ENCODE measurements around the gene VANGL1. TPM values are rescaled to one million over a fixed set of nuclear protein-coding genes. Genes with fewer than 3 reads are reported as not detected.

VANGL1 gene
- total RNA-seq, 4 donors from 2014 or later, result 17.7 to 33.6 (median 26.2) TPM

GRCh38 chr1:115669002-115669673 lies 27.4 kb downstream of the VANGL1 start:
- no peak overlapping the region for H3K4me3 ChIP-seq
- 91% methylated on average over 5 of the region's 5 CpGs for WGBS
- TF ChIP-seq POLR2AphosphoS5 (IDR thresholded peaks at IDR 0.05), result no peak
- no peak for TF ChIP-seq POLR2A (IDR thresholded peaks at IDR 0.05)
- TF ChIP-seq CTCF (IDR thresholded peaks at IDR 0.05), result no peak
- no peak for TF ChIP-seq EP300 (IDR thresholded peaks at IDR 0.05)
- DNase-seq (ENCODE audit: low spot score in 2 of 2), result no peak
- H3K27ac ChIP-seq, result no peak overlapping the region
- peaks cover 32% of the 10 kb centered on the region for H3K4me1 ChIP-seq
- H3K36me3 ChIP-seq, result peaks cover 33% of the 10 kb centered on the region
- no peaks in the 10 kb centered on the region for H3K9me3 ChIP-seq
- H3K27me3 ChIP-seq, result no peaks in the 10 kb centered on the region

GRCh38 chr1:115669886-115670285 lies 28.1 kb downstream of the VANGL1 start:
- TF ChIP-seq CTCF (IDR thresholded peaks at IDR 0.05), result no peak
- no peak for TF ChIP-seq POLR2AphosphoS5 (IDR thresholded peaks at IDR 0.05)
- TF ChIP-seq POLR2A (IDR thresholded peaks at IDR 0.05), result no peak
- TF ChIP-seq EP300 (IDR thresholded peaks at IDR 0.05), result no peak
- Histone ChIP-seq H3K36me3 (peaks cover 30% of the 10 kb centered on the region), H3K27ac (no peak overlapping the region), H3K9me3 (no peaks in the 10 kb centered on the region), H3K4me1 (peaks cover 27% of the 10 kb centered on the region), H3K27me3 (no peaks in the 10 kb centered on the region), H3K4me3 (no peak overlapping the region)
- WGBS, result 83% methylated on average over 1 of the region's 1 CpG
- DNase-seq (ENCODE audit: low spot score in 2 of 2), result no peak

DNA sequence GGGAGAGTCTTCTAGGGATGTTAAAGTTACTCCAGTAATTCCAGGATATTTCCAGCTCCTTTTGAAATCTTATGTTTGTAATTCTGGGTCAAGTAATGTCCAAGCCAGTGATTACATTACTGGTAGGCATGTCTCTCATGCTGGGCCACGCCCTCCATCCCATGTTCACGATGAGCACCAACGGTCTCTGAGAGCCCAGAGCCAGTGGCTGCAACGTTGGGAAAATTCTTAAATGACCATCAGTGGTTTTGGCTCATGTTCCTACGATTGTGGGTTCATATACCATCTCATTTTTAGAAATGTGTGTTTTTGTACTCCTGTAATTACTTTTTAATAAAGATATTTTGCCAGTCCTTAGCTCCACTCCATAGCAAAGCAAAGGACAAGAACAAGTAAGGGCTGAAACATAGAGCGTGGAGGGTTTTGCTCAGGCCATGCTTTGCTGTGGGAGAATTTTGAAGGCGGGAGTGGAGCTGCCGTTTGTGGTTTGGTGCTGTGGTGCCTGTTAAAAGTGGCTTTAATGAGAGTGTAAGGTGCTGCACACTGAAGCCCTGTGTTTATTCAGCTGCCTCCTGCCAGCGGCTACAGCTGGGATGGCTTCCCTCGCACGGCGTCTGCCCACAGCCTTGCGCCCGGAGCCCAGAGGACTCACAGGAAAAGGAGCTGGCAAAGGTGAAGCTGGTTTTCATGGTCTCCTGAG lies 28.9 kb downstream of the VANGL1 start:
- peaks cover 25% of the 10 kb centered on the region for H3K4me1 ChIP-seq
- H3K27me3 ChIP-seq, result no peaks in the 10 kb centered on the region
- TF ChIP-seq POLR2AphosphoS5 (IDR thresholded peaks at IDR 0.05) (no peak), POLR2A (IDR thresholded peaks at IDR 0.05) (no peak), EP300 (IDR thresholded peaks at IDR 0.05) (no peak), CTCF (IDR thresholded peaks at IDR 0.05) (no peak)
- H3K27ac ChIP-seq, result peak overlapping the region; percentile 15
- no peak overlapping the region for H3K4me3 ChIP-seq
- WGBS, result 79% methylated on average over 14 of the region's 14 CpGs
- no peaks in the 10 kb centered on the region for H3K9me3 ChIP-seq
- H3K36me3 ChIP-seq, result peaks cover 26% of the 10 kb centered on the region
- no peak for DNase-seq (ENCODE audit: low spot score in 2 of 2)

DNA sequence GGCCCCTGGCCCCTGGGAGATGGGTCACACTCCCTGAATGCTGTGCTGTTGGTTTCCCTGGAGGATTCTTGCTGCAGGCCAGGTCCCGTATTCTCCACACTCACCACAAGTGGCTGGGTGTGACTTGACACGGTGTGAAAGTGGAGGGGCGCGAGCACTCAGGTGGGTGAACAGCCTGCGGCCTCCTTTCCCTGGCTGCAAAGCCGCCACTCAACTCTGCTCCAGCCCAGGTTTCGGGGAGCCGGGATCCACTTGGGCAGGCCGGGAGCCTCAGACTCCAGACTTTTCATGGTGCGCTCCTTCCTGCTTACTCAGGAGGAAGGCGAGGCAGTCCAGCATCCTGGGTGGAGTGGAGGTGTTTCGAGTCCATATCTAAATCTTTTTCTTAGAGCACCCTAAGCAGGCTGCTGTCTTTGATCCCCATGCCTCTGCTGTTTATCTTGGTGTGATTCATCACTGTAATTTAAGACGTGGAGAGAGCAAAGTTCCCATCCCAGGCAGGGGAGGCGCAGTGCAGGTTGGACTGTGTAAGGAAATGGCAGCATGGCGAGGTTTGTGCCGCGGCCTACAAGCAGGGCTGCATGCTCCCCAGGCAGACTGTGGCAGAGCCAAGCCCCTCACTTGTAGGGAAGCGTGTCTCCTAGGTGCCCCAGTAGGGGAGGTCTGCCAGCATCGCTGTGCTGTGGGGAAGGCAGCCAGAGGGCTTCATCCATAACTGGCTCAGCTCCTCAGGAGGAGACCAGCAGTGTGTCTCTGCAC lies 29.6 kb downstream of the VANGL1 start:
- no peaks in the 10 kb centered on the region for H3K27me3 ChIP-seq
- peaks cover 23% of the 10 kb centered on the region for H3K4me1 ChIP-seq
- peak overlapping the region; percentile 15 for H3K27ac ChIP-seq
- H3K4me3 ChIP-seq, result no peak overlapping the region
- H3K9me3 ChIP-seq, result no peaks in the 10 kb centered on the region
- no peak for DNase-seq (ENCODE audit: low spot score in 2 of 2)
- TF ChIP-seq POLR2A (IDR thresholded peaks at IDR 0.05), result no peak
- TF ChIP-seq CTCF (IDR thresholded peaks at IDR 0.05), result no peak
- 79% methylated on average over 19 of the region's 19 CpGs for WGBS
- H3K36me3 ChIP-seq, result peaks cover 24% of the 10 kb centered on the region

Data from suprapubic skin (tissue), 4 donors.